Central memory CD4-positive, alpha-beta T cell (primary cell): Measurements from ENCODE around the gene METTL15.
"Not testable (repeated sequence)": the region's sequence is repeated elsewhere in the genome, so short reads cannot be mapped to it uniquely, and the experiment has no call there.

Source experiments
- DNase-seq: peaks from one replicate; pipeline ENCODE4 v3.0.0; 2022

METTL15 gene

DNA sequence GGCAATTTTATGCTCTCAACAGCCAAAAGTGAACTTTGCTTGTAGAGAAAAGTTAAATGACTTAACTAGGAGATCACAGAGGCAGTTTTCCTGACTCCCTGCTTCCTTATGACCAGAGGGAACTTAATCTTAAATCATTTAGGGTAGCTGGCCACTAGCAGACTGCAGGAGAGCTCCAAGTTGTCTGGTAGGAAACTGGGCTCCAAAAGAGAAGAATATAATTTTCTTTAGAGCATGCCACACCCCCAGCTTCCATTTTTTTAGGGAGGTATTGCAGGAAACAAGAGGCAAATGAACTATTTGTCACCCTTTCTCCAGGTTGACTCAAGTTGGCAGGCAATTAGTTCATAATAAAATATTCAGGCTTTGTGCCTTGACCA, 2.6 kb downstream of the METTL15 start:
- DNase-seq, result no peak

DNA sequence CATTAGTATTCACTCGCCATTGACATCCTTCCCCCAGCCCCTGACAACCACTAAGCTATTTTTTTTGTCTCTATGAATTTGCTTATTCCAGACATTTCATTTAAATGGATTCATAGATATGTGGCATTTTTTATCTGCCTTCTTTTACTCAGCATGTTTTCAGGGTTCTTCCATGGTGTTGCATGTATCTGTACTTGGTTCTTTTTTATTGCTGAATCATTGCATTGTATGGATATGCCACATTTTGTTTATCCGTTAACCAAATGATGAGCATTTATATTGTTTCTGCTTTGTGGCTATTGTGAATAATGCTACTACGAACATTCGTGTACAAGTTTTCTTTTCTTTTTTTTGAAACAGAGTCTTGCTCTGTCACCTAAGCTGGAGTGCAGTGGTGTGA, 5.9 kb downstream of the METTL15 start:
- no peak for DNase-seq

GRCh38 chr11:28114731-28115130, 6.5 kb downstream of the METTL15 start:
- DNase-seq, result no peak

DNA sequence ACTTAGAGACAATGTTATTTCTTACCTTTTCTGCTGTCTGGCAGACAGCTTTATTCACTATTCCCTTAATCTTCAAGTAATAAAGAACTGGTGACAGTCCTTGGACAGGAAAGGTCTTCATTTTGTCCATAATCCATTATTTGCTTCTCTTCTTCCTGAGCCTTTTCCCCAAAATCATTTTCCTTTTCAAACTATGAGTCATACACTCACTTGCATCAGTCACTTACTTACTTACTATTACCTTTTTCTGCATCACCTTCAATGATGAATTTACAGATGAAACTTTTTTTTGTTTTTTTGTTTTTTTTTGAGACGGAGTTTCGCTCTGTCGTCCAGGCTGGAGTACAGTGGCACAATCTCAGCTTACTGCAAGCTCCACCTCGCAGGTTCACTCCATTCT, 9.5 kb downstream of the METTL15 start:
- DNase-seq, result no peak

DNA sequence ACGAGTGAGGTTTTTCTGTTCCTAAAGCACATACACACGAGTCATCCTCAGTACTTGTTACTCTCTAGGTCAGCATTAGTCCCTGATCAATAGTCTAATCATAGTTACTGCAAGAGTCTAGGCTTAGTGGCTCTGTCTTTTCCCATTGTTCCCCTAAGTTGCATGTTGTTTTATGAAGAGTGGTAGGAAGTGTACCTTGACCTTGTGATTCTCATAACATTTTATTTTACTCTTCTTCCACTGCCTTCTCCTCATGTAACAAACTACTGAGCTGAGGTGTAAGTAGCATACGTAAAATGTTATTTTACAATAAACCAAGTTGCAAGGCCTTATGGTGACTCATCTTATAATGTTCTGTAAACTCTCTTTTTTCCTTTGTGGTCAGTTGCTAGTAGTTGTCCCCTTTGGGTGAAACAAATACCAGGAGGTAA, 15.0 kb downstream of the METTL15 start:
- no peak for DNase-seq

DNA sequence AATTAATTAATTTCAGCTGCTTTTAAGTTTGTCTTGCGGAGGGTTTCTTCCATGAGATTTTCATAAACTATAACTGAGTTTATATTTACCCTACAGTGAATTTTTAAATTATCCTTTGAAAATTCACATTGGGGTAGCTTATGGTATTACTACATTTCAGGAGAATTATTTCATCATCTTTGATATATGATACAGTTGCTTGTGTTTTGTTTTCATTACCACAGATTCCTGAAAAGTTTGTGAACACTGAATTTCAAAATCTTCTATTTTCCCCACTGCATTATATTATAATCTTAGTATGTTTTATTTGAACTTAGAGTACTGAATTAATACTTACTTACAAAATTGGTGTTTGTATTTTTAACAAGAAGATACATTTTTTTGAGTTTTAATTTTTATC, 24.4 kb downstream of the METTL15 start:
- no peak for DNase-seq

- DNase-seq, result no peak
Observed at GRCh38 chr11:28133146-28133545, 25.0 kb downstream of the METTL15 start.

- DNase-seq, result not testable (repeated sequence)
Observed at GRCh38 chr11:28136157-28136556, 28.0 kb downstream of the METTL15 start.

DNA sequence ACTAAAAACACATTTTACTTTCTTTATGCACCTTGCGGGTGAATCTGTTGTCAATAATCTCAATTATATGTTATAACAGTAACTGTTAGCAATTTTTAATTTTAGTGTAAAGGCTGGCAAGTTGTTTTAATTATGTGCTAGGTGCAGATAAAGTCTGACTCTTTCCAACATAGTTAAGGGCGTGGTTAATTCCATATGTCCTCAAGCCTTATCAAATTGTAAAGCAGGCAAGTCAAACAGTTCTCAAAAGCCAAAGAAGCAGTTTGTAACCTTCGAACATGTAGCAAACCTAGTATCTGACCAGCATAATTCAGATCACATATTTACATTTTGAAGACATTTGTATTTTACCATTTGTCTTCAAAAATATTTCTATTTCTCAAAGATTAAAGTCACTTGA, 29.2 kb downstream of the METTL15 start:
- DNase-seq, result no peak

DNA sequence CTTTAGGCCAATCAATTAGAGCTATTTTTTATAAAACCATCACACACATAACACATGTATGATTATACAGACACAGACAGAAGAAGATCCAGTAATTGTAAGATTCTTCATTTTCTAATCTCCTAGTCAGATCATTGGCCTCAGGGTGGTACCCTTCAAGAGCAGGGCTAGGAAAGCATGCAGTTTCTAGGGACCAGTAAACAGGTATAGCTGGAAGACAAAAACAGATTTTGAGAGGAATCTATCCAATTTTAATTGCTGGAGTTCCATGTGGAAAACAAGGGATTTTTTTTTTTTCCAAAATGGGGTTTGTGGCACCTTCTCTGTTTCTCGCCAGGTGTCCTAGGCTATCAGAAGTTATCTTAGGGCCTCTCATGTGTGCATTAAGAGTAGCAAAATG, 29.6 kb downstream of the METTL15 start:
- DNase-seq, result no peak

GRCh38 chr11:28139841-28140415, 31.7 kb downstream of the METTL15 start:
- DNase-seq, result no peak

DNA sequence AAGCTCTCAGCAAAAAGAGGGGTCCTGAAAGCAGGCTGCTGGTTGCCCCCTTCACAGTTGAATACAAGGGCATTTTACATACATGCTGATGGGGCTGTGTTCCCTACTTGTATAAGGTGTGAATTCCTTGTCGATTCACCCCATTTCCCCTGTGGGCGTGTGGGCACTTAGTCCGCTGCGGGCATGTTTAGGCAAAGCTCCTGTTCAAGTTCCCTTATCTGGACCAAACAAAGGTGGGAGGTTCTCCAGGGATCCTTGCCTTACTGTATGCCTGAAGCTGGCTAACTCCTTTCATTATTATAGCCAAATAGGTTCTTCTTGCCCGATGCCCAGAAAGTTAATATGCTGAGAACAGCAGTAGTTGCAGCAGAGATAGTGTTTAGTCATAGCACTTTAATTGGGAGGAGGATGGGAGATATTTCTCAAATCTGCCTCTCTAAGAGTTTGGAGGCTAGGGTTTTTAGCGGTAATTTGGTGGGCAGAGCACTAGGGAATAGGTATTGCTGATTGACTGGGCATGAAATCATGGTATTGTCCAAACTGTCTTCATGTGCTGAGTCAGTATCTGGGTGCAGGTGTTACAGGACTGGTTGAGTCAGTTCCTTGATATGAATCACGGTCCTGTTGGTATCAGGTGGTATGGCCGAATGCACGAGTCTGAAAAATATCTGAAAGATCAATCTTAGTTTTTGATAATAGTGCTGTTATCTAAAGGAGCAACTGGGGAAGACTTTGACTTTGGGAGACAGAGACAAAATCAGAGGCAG, 32.7 kb downstream of the METTL15 start:
- no peak for DNase-seq

GRCh38 chr11:28142724-28143123, 34.5 kb downstream of the METTL15 start:
- no peak for DNase-seq

GRCh38 chr11:28144808-28145207, 36.6 kb downstream of the METTL15 start:
- DNase-seq, result no peak

DNA sequence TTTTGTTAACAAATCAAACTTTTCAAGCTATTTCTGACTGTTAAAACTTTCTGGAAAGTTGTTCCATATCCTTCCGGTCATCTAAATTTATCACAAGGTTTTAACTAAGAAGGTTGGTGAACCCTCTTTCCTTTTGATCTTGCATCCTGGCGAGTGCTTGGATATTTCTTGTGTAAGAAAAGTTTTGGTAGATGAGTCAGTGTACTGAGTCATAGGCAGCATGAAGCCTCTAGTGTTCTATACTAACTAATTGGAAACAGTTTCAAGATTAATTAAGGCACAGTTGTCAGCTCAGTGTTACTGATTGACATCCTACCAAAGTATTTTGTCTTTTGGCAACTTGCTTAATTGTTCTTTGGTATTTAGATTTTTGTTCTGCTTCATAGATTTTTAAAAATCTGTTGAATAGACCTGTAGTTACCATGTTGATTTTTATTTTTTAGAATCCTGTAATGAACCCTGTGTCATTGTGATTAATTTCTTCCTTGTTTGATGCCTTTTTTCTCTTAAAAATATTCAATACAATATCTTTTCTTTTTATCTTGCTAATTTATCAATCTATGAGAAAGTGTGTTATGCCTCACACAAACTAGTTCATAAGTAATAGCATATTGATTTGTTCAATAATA, 38.0 kb downstream of the METTL15 start:
- DNase-seq, result no peak

DNA sequence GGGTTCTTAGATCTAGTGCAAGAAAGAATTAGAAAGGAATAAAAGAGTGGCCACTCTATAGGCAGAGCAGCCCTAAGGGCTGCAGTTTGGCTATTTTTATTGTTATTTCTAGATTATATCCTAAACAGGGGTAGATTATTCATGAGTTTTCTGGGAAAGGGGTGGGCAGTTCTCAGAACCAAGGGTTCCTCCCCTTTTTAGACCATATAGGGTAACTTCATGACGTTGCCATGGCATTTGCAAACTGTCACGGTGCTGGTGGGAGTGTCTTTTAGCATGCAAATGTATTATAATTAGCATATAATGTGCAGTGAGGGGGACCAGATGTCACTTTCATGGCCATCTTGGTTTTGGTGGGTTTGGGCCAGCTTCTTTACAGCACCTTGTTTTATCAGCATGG, 44.6 kb downstream of the METTL15 start:
- DNase-seq, result no peak

DNA sequence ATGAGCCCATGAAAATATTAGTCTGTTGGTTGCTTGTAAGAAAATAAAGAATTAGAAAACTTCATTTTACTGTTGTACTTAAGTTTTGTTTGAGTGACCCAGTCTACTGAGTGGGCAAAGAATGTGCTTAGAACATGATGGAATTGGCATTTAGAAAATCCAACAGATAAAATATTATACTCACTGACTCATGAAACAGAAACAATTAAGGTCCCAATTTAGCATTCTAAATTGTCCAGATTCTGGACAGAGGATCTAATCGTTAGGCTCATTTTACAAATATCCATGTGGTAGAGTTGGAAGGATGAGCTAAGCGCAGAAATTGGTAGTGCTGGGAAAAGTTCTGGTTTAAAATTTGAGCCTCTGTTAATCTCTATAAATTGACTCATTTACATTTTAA, 45.4 kb downstream of the METTL15 start:
- DNase-seq, result no peak

GRCh38 chr11:28168718-28169117, 60.5 kb downstream of the METTL15 start:
- no peak for DNase-seq

DNA sequence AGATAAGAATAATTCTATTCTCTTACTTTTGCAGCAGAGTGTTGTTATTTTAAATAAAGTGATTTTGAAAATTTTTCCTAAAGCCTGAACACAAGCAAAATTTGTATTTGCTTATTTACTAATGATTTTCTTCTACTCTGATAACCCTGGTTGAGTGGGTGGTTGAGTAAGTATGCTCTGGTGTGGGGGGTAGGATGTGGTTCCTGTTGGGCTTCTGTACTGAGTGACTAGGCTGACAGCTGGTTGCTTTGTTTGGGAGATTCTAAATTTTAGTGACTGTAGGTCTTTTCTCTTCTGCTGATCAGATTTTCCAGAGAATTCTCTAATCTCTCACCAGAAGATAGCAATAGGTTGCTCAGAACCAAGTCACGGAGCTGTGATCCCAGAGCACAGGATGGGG, 61.6 kb downstream of the METTL15 start:
- no peak for DNase-seq

GRCh38 chr11:28170759-28171158, 62.6 kb downstream of the METTL15 start:
- DNase-seq, result no peak

- no peak for DNase-seq
Observed at GRCh38 chr11:28176351-28176750, 68.2 kb downstream of the METTL15 start.

- no peak for DNase-seq
Observed at GRCh38 chr11:28195449-28195848, 87.3 kb downstream of the METTL15 start.

DNA sequence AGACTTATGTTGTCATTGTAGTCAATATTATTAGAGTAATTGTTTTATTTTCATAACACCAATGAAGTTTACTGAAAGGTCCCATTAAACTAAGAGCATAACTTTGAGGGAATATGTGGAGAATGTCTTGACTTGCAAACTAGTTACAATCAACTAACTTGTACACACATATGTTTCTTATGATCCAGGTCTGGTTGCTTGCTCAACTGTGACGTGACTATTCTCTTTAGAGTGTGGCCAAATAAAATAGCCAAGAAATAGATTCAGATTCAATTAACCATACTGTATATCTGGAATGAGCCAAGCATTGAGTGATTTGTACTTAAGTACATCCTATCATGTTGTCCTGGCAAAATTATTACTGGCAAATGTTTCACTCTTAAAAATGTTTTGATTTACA, 101.7 kb downstream of the METTL15 start:
- DNase-seq, result no peak

DNA sequence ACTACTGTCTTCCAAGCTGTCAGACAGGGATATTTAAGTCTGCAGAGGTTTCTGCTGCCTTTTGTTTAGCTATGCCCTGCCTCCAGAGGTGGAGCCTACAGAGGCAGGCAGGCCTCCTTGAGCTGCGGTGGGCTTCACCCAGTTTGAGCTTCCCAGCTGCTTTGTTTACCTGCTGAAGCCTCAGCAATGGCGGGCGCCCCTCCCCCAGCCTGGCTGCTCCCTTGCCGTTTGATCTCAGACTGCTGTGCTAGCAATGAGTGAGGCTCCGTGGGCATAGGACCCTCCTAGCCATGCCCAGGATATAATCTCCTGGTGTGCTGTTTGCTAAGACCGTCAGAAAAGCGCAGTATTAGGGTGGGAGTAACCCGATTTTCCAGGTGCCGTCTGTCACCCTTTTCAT, 113.9 kb downstream of the METTL15 start:
- DNase-seq, result not testable (repeated sequence)
